ENCODE measurements around the gene NME9.

Gene NME9

GRCh38 chr3:138361561-138361971 is 31.9 kb upstream of the NME9 start:
- no peak for DNase-seq

DNA sequence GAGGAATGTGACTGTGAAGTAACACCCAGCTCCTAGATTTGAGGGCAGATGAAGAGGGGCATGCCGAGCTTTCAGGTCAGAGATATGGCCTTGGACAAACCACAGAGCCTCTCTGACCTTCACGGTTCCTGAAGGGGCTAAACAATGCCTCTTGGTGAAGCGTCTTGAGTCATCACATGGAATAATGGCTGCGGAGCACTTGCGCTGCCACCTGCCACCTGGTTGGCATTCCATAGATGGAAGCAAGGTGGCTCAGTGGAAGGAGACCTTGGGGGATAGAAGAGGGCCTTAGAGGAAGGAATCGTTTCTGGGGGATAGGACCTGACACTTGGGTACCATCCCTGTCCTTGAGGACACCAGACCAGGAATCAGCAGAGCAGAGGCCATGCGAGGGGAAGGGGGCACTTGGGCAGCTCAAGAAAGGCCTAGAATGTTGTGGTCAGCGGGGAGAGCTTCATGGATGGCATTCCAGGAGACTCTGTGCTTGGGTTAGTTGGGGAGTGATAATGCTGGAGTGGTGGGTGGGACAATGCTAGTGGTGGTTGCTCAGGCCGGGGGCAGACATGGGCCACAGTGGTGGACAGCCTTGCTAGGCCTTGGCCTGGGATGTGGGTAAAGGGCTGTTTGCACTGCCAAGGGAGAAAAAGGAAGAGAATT is 31.3 kb upstream of the NME9 start:
- no peak for DNase-seq

DNA sequence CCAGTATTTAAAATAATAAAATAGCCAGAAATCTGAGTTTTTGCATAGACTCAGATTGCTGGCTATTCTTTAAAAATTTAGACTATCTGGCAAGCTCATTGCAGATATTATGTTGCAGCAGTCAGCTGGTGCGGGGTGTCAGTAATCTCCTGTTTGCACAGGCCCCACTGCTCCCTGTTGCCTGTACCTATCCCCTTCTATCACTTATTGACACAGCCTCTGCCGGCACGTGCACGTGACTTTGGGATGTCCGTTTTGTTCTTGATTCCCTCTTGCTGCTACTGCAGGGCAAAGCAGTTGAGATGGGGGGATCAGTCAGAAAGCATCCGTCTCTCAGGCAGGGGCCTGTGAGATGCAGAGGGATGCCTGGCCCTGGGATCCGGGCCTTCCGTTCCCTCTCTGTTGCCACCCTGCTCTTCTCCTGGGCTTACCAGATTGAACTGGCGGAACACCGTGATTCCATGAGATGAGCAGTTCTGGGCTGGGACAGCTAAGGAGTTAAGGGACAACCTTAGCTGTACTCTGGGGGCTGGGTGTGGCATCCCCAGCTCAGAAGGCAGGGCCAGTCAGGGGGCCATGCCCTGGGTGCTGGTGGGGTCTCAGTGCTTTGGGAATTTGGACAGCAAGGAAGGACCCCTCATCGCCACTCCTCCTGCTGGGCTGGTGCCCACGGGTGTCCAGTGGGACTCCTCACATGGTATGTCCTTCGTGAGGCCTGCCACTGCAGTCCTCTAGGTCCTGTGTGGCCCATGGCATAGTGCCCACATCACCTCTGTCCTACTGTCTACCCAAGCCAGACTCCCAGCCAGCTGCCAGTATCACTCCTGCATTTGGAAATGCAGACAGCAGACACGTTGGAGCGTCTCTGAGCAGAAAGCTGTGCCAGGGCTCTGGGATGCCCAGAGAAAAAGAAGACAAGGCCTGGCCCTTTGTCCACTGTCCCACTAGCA is 30.5 kb upstream of the NME9 start:
- DNase-seq = no peak

DNA sequence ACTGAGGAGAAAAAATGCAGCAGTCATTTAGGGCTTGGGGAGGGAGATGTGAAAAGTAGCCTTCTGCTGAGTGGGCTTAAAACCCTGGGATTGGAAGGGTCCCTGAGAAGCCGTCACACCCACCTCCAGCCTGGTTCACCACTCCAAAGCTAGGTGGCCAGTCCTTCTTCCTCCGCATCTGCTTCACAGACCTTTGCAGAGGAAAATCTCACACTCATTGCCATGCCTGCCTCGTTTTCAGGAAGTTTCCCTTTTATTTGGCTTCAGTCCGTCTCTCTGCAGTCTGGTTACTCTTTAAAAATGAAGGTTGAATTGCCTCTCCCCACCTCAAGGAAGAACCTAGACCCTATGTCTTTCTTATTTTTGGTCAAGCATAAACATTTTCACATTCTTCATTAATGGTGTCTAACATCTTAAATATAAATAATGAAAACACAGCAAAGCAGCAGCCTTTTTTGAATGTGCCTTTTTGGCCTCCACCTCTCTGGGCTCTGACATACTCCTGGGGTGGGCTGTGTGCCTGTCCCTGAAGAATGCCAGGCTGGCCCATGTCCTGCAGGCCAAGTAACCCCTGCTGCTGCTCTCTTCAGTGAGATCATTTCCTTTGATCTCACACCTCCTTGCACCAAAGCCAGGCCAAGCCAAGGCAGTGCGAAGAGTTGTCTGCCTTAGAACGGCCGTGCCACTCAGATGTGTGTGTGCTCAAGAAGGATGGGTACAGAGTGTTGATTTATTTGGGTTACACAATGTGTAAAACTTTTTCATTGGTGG is 29.7 kb upstream of the NME9 start:
- no peak for DNase-seq

DNA sequence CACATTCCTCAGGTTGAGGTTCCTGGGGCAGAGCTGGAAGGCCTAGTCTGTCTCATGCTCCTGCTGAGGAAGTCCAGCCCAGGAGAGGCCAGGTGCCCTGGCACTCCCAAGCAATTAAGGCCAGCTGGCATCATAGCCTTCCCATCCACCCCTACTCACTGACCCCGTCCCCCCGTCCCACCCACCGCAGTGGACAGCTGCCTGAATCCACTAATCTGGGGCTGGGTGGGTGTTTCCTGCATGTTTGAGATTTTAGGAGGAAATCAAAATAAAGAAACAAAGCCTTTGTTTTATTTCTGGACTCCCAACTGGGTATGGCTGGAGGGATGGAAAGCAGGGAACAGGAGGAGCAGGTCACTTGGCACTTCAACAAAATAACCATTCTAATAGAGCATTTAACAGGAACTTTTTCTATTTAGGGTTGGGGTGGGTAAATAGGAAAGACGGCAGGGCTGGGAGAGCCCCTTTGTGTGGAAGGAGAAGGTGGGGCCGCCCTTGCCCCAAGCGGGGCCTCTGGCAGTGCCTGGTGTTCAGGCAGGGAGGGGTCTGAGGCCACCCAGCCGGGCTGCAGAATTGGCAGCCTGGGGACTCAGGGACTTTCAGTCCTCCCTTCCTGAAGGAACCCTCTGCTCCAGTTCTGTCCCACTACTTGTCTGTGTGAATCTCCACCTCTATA is 27.2 kb upstream of the NME9 start:
- DNase-seq = no peak

DNA sequence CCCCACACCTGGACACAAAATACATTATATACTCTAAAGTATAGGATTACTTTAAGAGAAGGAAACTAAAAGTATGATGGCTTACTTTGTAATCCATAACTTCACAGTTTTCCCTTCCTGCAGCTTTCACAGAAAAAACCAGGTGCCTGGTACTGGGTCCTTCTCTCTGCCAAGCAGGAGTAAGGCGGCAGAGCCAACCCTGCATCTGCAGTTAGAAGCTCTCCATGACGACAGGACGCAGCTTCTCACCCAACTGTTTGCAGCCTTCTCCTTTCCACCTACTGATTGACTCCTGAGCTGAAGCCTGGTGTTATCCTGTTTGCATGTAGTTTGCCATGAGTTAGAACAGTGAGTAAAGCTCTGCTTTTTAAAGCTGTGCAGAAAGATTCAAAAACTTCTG is 25.4 kb upstream of the NME9 start:
- no peak for DNase-seq

DNA sequence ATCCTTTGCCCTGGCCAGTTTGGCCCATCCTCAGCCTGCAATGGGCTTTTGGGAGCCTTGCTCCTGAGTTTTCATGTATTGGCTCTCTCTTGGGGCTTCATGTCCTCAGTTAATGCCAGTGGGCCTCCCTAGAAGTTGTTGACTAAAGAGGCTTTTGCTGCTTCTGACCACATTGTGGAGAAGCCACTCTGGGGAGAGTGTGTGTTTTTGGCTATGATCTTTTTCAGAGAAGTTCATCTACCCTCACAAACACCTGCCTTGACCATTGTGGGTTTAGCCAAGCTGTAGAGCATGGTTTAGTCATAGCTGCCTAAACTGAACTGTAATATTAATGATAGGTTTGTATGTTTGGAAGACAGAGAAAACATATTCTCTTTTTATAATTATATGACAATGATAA is 24.7 kb upstream of the NME9 start:
- no peak for DNase-seq

DNA sequence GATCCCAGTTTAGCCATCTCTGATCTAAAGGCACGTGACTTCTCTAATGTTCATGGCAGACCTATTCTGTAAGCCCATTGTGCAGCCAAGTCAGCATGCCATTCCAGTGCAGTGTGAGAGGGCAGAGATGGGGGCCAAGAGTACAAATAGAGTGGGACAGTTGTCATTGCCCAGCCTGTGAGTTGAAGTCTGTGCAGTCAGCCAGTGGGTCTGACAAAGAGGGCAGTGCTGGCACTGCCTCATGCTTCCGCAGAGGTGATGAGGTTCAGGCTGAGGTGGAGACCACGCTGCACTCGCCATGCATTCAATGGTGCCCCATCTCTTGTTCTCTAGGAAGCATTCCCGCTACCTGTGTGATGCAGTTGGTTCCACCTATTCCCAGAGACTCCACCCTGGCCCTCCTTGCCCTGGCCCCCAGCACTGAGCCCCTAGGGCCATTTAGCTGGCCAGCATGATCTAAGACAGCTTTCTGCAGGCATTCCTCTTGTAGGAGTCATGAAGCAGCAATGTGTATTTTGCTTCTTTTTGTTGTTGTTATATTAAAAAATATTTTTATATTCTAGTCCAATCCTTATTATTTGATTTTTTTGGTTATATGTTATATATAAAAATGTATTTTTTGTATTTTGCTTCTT is 22.4 kb upstream of the NME9 start:
- no peak for DNase-seq

DNA sequence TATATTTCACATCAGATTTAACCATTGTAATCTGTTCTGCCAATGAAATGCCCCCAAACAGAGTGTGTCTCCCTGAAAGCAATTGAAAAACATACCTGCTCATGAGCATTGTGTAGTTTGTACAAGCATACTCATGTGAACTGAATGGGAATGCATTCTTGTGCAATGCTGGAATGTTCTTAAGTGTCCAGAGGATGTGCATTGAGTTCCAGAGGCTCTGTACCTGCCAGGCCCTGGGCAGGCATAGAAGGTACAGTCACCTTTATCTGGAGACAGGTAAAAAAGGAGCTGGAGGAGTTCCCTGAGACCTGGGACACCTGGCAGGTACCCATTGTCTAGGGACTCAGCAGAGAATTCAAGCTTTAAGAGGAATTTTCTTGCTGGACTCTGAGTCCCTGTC is 21.5 kb upstream of the NME9 start:
- no peak for DNase-seq

DNA sequence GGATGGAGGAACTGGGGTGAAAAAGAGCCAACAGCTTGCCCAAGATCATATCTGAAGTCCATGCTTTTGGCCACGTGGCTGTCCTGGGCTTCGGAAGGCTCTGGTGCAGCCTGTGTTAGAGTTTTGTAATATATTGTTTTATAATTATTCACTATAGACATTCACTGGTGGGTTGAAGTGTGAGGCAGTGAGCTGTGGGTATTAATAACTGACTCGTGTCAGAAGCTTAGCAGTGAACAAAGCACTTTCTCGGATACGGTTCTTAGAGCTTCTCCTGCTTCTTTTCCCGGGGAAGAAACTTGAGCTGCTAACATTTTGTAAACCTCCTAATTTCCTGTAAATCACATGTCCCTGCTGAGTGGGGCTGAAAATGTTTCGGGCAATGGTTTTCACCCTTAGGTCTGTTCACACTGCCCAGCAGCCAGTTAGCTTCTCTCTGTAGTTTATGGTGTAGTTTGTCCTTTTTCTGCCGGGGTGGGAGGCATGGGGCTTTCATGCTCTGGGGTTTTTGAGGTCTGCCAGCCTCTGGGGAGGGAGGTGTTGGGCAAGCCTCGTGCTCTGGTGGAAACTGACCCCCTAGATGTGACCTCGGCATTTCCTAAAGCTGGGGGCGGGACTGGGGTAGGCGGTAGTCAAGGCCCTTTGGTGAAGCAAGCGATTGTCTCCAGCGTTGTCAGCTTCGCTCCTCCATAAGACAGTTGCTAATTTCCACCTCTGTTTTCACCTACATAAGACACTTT is 20.4 kb upstream of the NME9 start:
- DNase-seq = no peak

DNA sequence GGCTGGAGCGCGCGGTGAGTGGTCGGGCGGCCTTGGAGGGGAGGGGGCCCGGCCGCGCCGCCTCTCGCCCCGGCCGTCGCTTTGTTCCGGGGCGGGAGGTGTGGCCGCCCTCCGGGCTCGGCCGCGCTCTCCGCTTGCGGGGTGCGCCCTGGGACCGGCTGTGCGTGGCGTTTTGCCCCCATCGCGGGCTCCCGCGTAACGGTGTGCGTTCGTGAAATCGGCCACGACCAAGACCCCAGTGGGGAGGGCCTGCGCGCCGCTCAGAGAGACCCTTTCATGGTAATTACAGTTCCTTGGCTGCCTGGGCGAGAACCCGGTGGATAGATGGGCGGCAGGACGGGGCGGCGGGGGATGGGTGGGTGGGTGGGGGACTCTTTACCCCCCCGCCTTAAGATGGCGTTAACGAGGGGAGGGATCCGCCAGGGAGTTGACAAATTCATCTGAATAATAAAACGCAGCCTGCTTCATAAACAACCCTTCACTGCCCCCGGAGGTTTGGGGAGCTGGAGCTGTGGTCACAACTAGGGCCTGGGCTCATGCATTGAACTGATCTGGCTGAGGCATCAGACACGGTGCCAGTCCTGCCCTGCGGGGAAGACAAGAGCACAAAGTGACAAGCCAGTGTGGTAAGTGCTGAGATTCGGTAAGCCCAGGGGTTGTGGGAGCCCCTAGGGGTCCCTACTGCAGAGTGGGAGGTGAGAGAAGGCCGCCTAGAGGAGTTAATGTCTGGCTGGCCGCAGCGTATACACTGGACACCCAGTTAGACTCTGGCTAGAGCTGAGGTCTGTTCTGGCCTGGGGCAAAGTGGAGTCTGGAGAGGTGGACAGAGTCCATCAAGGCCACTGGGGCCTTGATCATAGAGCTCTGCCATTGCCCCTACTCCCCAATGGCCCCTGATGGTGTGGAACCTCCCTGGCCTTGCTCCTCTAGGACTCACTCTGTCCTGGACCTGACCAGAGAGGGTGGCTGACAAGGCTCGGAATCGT is 19.4 kb upstream of the NME9 start:
- DNase-seq = no peak

- DNase-seq = no peak
Observed at GRCh38 chr3:138347960-138348753, 18.5 kb upstream of the NME9 start, which contains the start of gene MRAS. MRAS (plus strand) TSS chr3:138348579; CDS start chr3:138372884, 24,305 bp downstream.

DNA sequence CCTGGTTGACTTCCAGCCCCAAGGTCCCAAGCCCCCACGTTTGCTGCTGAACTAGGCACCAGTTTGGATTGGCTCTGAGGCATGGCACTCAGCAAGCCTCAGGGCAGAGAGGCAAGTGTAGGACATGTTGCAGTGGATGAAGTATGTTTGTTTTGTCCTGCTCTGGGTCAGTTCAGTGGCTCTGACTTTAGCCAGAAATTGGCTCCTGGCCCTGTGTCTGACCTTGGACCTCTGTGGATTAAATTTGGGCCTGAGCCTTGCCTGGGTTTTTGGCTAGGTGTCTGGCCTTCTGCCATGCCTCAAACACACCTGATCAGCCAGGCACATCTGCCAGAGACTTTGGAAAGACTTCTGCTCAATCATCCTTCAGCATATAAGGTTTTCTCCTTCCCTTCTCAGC is 15.1 kb upstream of the NME9 start:
- no peak for DNase-seq

DNA sequence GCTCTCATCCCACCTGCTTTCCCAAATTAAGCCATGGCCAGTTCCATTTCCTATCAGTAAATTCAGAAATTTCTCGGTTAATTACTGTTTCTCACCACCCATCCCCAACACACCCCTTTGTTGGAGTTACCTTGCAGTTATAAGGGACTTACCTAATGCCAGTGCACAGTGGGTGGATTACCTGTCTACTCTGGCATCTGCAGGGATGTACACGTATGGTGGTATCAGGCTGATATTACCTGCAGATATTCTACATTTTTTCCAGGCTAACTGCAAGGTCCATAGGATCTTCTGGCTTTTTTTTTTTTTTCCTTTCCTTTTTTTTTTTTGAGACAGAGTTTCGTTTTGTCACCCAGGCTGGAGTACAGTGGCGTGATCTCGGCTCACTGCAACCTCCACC is 10.9 kb upstream of the NME9 start:
- no peak for DNase-seq

GRCh38 chr3:138338811-138339210 is 9.2 kb upstream of the NME9 start:
- DNase-seq = no peak

DNA sequence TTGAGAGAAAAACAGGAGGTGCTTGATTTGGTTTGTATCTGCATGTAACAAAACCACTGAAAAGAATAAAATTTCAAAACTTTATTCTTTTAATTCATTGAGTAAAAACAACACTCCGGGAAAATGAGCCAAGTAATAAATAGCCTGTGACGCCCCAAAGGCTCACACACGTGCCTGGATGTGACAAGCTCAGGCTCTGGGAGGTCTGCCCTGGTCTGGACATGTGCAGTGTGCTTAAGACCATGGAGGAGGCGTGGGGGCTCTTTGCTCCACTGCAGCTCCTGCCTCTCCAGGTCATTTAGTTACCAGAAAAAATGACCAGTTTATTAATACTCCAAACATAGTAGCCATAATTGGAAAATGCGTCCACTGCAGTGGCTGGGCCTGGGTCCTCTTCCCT is 8.6 kb upstream of the NME9 start:
- no peak for DNase-seq

- DNase-seq = no peak
Observed at GRCh38 chr3:138336454-138336999, 6.9 kb upstream of the NME9 start.

GRCh38 chr3:138334608-138335007 is 5.0 kb upstream of the NME9 start:
- DNase-seq = no peak

DNA sequence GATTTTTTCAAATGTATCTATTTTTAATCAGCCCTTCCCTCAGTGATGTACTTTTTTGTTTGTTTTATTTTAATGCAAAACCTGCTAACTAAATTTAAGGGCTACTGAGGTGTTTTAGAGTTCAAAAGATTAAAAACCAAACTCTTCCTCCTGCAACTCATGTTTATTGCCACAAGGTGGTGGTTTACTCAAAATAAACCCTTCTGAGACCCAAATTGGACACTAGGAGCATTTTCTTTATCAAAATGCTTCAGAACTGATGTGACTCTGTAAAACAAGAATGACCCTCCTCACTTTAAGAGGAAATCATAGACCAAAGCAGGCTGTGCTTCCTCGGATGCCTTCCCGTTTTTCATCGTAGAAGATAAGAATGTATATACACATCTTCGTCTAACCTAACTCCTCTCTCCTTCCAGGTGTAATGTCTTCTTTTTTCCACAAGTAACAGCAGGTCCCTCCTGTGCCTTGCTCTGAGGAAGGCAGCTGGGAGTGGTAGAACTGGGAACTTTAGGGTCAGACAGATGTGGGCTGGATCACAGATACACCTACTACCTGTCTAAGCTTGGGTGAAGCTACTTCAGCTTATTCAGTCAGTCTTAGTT is 2.9 kb upstream of the NME9 start:
- no peak for DNase-seq

All from NCI-H2107 (cell line).